ENCODE results near the gene CTNND2. TPM values are rescaled to one million over a fixed set of nuclear protein-coding genes. Genes with fewer than 3 reads are reported as not detected.

Gene CTNND2
- total and polyA plus RNA-seq, 9 of the 15 experiments (the other 6 are each of a cell fraction or from before 2014, with no cell fraction given): 0.03 to 0.35 TPM; not detected in 7

DNA sequence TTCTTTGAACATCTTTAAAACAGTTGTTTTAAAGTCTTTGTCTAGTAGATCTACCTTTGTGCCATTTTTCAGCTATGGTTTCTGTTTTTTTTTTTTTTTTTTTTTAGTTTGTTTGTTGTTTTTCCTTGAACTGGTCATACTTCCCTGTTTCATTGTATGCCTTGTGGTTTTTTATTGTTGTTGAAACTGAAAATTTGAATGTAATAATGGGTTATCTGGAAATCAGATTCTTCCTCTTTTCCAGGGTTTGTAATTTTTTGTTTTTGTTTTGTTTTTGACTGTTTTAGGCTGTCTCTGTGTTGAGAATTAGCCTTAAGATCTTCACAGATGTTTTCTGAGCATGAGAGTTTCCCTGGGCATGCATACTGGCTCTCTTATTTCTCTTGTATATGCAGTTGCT, 873.6 kb downstream of the CTNND2 start (continued):
- TF ChIP-seq SLC30A9 (CRISPR knock-in tag; IDR thresholded peaks at IDR 0.05) (no peak), ZNF140 (CRISPR knock-in tag; IDR thresholded peaks at IDR 0.05) (no peak), MXI1 (IDR thresholded peaks at IDR 0.05; ENCODE audit: low read depth, low read length) (no peak), ATF6 (CRISPR knock-in tag; IDR thresholded peaks at IDR 0.05) (no peak)
- TF ChIP-seq, protein P1, sequence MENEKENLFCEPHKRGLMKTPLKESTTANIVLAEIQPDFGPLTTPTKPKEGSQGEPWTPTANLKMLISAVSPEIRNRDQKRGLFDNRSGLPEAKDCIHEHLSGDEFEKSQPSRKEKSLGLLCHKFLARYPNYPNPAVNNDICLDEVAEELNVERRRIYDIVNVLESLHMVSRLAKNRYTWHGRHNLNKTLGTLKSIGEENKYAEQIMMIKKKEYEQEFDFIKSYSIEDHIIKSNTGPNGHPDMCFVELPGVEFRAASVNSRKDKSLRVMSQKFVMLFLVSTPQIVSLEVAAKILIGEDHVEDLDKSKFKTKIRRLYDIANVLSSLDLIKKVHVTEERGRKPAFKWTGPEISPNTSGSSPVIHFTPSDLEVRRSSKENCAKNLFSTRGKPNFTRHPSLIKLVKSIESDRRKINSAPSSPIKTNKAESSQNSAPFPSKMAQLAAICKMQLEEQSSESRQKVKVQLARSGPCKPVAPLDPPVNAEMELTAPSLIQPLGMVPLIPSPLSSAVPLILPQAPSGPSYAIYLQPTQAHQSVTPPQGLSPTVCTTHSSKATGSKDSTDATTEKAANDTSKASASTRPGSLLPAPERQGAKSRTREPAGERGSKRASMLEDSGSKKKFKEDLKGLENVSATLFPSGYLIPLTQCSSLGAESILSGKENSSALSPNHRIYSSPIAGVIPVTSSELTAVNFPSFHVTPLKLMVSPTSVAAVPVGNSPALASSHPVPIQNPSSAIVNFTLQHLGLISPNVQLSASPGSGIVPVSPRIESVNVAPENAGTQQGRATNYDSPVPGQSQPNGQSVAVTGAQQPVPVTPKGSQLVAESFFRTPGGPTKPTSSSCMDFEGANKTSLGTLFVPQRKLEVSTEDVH (IDR thresholded peaks at IDR 0.05; ENCODE audit: low read depth, partially characterized antibody): no peak

DNA sequence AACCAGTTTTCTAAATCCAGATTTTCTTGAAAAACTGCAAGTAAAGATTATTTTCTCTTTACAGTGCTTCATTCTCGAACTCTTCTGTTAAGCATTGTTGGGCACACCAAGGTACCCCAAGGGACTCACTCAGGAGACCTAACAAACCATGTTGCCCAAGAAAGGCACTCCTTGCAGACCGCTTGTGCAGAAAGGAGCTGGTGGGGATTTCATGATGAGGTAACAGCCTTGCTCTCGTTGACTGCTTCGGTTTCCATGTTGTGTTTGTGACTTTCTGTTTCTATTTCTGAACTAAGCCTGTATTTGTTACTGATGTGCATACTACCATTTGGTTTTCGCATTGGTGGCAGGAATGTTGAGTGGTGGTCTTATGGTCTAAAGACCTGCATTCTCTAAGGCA, 876.6 kb downstream of the CTNND2 start:
- Histone ChIP-seq H3K9me3 (replicated peaks; ENCODE audit: control insufficient read depth, insufficient read depth, low read depth, low read length) (no peaks in the 10 kb centered on the region), H3K36me3 (ENCODE audit: control insufficient read depth, insufficient read depth, low read length) (no peaks in the 10 kb centered on the region), H3K27ac (ENCODE audit: extremely low read depth, low read depth, low read length) (no peak overlapping the region), H2AFZ (ENCODE audit: low read depth, low read length) (no peak overlapping the region), H3K27me3 (ENCODE audit: control insufficient read depth in 2 of 2, insufficient read depth in 2 of 2, low read length in 2 of 2) (peaks cover 0 to 2% of the 10 kb centered on the region in 2 experiments; a peak in 1 of 5 replicates), H3K4me1 (replicated peaks in 1 of 2; ENCODE audit: control insufficient read depth in 2 of 2, insufficient read depth in 2 of 2, low read length in 2 of 2) (no peaks in the 10 kb centered on the region), H3K79me2 (ENCODE audit: control insufficient read depth, insufficient read depth, low read length) (no peaks in the 10 kb centered on the region), H3K9ac (ENCODE audit: insufficient read depth in 1 of 2, low read depth in 2 of 2, low read length in 2 of 2) (no peak overlapping the region), H4K20me1 (replicated peaks; ENCODE audit: control insufficient read depth, insufficient read depth, low read length) (no peaks in the 10 kb centered on the region), H3K4me3 (no peak overlapping the region), H3K9me1 (ENCODE audit: control insufficient read depth, insufficient read depth, low read length) (no peaks in the 10 kb centered on the region), H3K4me2 (ENCODE audit: insufficient read depth, low read length) (no peak overlapping the region)
- no peak for FAIRE-seq
- BruUV-seq (replicated peaks): no TSS peak
- no peak for ATAC-seq
- POLR2A ChIA-PET: no interaction called here
- CTCF ChIA-PET (ENCODE audit: low intra/inter-chr PET ratio): no interaction called here
- in situ Hi-C loops (cut with MboI): no loop called here
- 0% methylated on average over 5 of the region's 5 CpGs for WGBS (ENCODE audit: insufficient coverage, low coverage, missing lambda C conversion rate)
- no peak for DNase-seq (ENCODE audit: extremely low read depth in 1 of 4, low spot score in 3 of 4)
- intact Hi-C loops (cut with micrococcal nuclease): no loop called here
- TF ChIP-seq MXI1 (IDR thresholded peaks at IDR 0.05; ENCODE audit: low read depth, low read length): no peak
- no peak for TF ChIP-seq CEBPZ (IDR thresholded peaks at IDR 0.05; ENCODE audit: borderline replicate concordance, low read depth, low read length)
- TF ChIP-seq NFRKB (IDR thresholded peaks at IDR 0.05; ENCODE audit: low read depth): no peak
- no peak for TF ChIP-seq CREB5 (CRISPR knock-in tag; IDR thresholded peaks at IDR 0.05)
- TF ChIP-seq USF1 (CRISPR knock-in tag; IDR thresholded peaks at IDR 0.05): no peak
- TF ChIP-seq ZNF707 (CRISPR knock-in tag; conservative IDR thresholded peaks at IDR 0.05): no peak

All from K562 (cell line).